SK-N-SH (cell line): ENCODE results near the gene IPMK. TPM values are rescaled to one million over a fixed set of nuclear protein-coding genes. Genes with fewer than 3 reads are reported as not detected.

Source experiments
- CTCF ChIA-PET: fragments of 300-600, 350-600 bp; formaldehyde crosslinking; extraction: SDS; loops from one replicate; lab custom pipeline; 2021; lab: Yijun Ruan, JAX
- POLR2A ChIA-PET: fragments of 350-600 bp; sonication (Branson Sonifier 250); formaldehyde crosslinking; extraction: SDS; loops from one replicate; lab custom pipeline; 2020; ENCODE audit warnings: antibody characterized with exemption, inconsistent platforms; lab: Yijun Ruan, JAX
- DNase-seq: peaks from one replicate; pipeline ENCODE4 v3.0.0; 2012
- H2AFZ ChIP-seq: fragments of 200-600 bp; sonication (generic); 2 replicates; pipeline ENCODE4 v1.8.1; 2016; ENCODE audit warnings: antibody characterized with exemption, mild to moderate bottlenecking, low read depth
- H3F3A ChIP-seq: fragments of 200-600 bp; sonication (generic); replicated peaks from 2 replicates; pipeline ENCODE3; 2016; ENCODE audit warnings: antibody characterized with exemption, mild to moderate bottlenecking; ENCODE audit not compliant: insufficient read depth
- H3K27ac ChIP-seq, 2 experiments: fragments of 200-500 bp in 1 of 2; fragments of 200-600 bp in 1 of 2; sonication (Bioruptor generic) in 1 of 2; sonication (generic), shearing (Covaris generic) in 1 of 2; 2 replicates each; pipeline versions ENCODE4 v1.5.1 to v1.6.1; 2014 to 2016; ENCODE audit warnings: low read depth in 2 of 2, inconsistent platforms in 1 of 2, low read length in 1 of 2, mild to moderate bottlenecking in 1 of 2, mixed read lengths in 1 of 2
- H3K27me3 ChIP-seq: fragments of 200-600 bp; sonication (generic), shearing (Covaris generic); 2 replicates; pipeline ENCODE4 v1.6.1; 2016; ENCODE audit warnings: mixed run types; ENCODE audit not compliant: insufficient read depth
- H3K36me3 ChIP-seq, 2 experiments: fragments of 200-500 bp in 1 of 2; fragments of 200-600 bp in 1 of 2; sonication (Bioruptor generic) in 1 of 2; sonication (generic) in 1 of 2; replicated peaks in 1 of 2; 2 replicates each; pipeline versions ENCODE3 to v1.5.1; 2014 to 2016; ENCODE audit warnings: low read length in 1 of 2, mild to moderate bottlenecking in 1 of 2; ENCODE audit not compliant: insufficient read depth in 2 of 2, control insufficient read depth in 1 of 2
- H3K4me1 ChIP-seq, 2 experiments: fragments of 200-500 bp in 1 of 2; fragments of 200-600 bp in 1 of 2; sonication (Bioruptor generic) in 1 of 2; sonication (generic), shearing (Covaris generic) in 1 of 2; 2 replicates each; pipeline versions ENCODE4 v1.5.1 to v1.6.1; 2014 to 2016; ENCODE audit warnings: low read depth in 1 of 2, low read length in 1 of 2, mixed run types in 1 of 2; ENCODE audit not compliant: insufficient read depth in 2 of 2, control insufficient read depth in 1 of 2
- H3K4me2 ChIP-seq: fragments of 200-600 bp; sonication (generic), shearing (Covaris generic); 2 replicates; pipeline ENCODE4 v1.6.1; 2017; ENCODE audit warnings: mixed run types
- H3K4me3 ChIP-seq, 2 experiments: fragments of 200-500 bp in 1 of 2; fragments of 200-600 bp in 1 of 2; sonication (Bioruptor generic) in 1 of 2; sonication (generic), shearing (Covaris generic) in 1 of 2; 2 replicates each; pipeline versions ENCODE4 v1.5.1 to v1.8.1; 2014 to 2016; ENCODE audit warnings: low read depth in 2 of 2, inconsistent platforms in 1 of 2, low read length in 1 of 2, mild to moderate bottlenecking in 1 of 2, mixed read lengths in 1 of 2, moderate library complexity in 1 of 2
- H3K79me2 ChIP-seq: fragments of 200-600 bp; sonication (generic); 2 replicates; pipeline ENCODE4 v1.8.1; 2017; ENCODE audit warnings: mild to moderate bottlenecking; ENCODE audit not compliant: insufficient read depth
- H3K9ac ChIP-seq: fragments of 200-600 bp; sonication (generic); 2 replicates; pipeline ENCODE4 v1.6.1; 2017; ENCODE audit warnings: mixed run types
- H3K9me2 ChIP-seq: fragments of 200-600 bp; sonication (generic); 2 replicates; pipeline ENCODE4 v1.6.1; 2017; ENCODE audit warnings: mixed run types
- H3K9me3 ChIP-seq: fragments of 200-600 bp; sonication (generic); 2 replicates; pipeline ENCODE4 v1.6.1; 2017; ENCODE audit warnings: mixed run types, mild to moderate bottlenecking, moderate library complexity
- H4K20me1 ChIP-seq: fragments of 200-600 bp; sonication (generic); 2 replicates; pipeline ENCODE4 v1.6.1; 2017; ENCODE audit warnings: mild to moderate bottlenecking, mixed run types; ENCODE audit not compliant: insufficient read depth
- ELF1 ChIP-seq: IDR thresholded peaks from 2 replicates; pipeline ENCODE4 v1.4.0; 2012
- EZH2phosphoT487 ChIP-seq: fragments of 200-600 bp; sonication (generic); IDR thresholded peaks from 2 replicates; pipeline ENCODE4 v1.6.1; 2017; ENCODE audit warnings: low read depth, mixed run types, mild to moderate bottlenecking, antibody characterized with exemption, moderate library complexity, borderline replicate concordance
- FOXJ3 ChIP-seq: sonication (generic); formaldehyde crosslinking; IDR thresholded peaks from 2 replicates; pipeline ENCODE4 v1.5.1; 2020; ENCODE audit warnings: mild to moderate bottlenecking, missing genetic modification reagents
- FOXM1 ChIP-seq: IDR thresholded peaks from 2 replicates; pipeline ENCODE4 v1.4.0; 2012; ENCODE audit warnings: low read depth, mild to moderate bottlenecking
- GABPA ChIP-seq: IDR thresholded peaks from 2 replicates; pipeline ENCODE4 v1.4.0; 2012; ENCODE audit warnings: low read depth, mild to moderate bottlenecking
- GATA2 ChIP-seq: sonication (generic); formaldehyde crosslinking; IDR thresholded peaks from 2 replicates; pipeline ENCODE4 v1.5.0; 2020; ENCODE audit warnings: mild to moderate bottlenecking, missing genetic modification reagents
- MEF2A ChIP-seq: IDR thresholded peaks from 2 replicates; pipeline ENCODE4 v1.4.0; 2012; ENCODE audit warnings: low read depth, borderline replicate concordance
- MXI1 ChIP-seq: IDR thresholded peaks from 2 replicates; pipeline ENCODE4 v1.6.1; 2012; ENCODE audit warnings: mild to moderate bottlenecking, low read depth, low read length, improper control_type of control experiment
- NRF1 ChIP-seq: IDR thresholded peaks from 2 replicates; pipeline ENCODE4 v1.6.1; 2012; ENCODE audit warnings: low read depth, mild to moderate bottlenecking, low read length
- POLR2AphosphoS5 ChIP-seq: IDR thresholded peaks from 2 replicates; pipeline ENCODE4 v1.6.1; 2012; ENCODE audit warnings: low read depth, low read length
- RFX5 ChIP-seq: IDR thresholded peaks from 2 replicates; pipeline ENCODE4 v1.6.1; 2012; ENCODE audit warnings: mild to moderate bottlenecking, improper control_type of control experiment, low read length
- RXRA ChIP-seq: IDR thresholded peaks from 2 replicates; pipeline ENCODE4 v1.4.0; 2012; ENCODE audit warnings: low read depth, mild to moderate bottlenecking, borderline replicate concordance
- TCF12 ChIP-seq: IDR thresholded peaks from 2 replicates; pipeline ENCODE4 v1.4.0; 2012
- TEAD4 ChIP-seq: IDR thresholded peaks from 2 replicates; pipeline ENCODE4 v1.4.0; 2012; ENCODE audit warnings: mild to moderate bottlenecking, borderline replicate concordance; ENCODE audit not compliant: insufficient read depth
- YY1 ChIP-seq: IDR thresholded peaks from 2 replicates; pipeline ENCODE4 v1.4.0; 2012; ENCODE audit warnings: low read depth, mild to moderate bottlenecking
- WGBS: methylation state at CpG from one replicate; pipeline ENCODE4 v1.1.6; 2017; ENCODE audit warnings: low lambda C conversion rate; 5-methylcytosine and 5-hydroxymethylcytosine counted together
- polyA plus RNA-seq, 3 experiments: library from polyadenylated mRNA; depleted of rRNA; stranded (reverse); fragments of >200 nt; gene quantifications; 2 replicates each; pipeline ENCODE4 v1.2.3, GENCODE V29; 2012
- TF ChIP-seq, protein P1 (sequence below): fragments of 150-350 bp; IDR thresholded peaks from 2 replicates; pipeline ENCODE4 v1.6.1; 2016; ENCODE audit warnings: mild to moderate bottlenecking, low read depth, low read length
- TF ChIP-seq, protein P2 (sequence below): IDR thresholded peaks from 2 replicates; pipeline ENCODE4 v1.4.0; 2012; ENCODE audit warnings: low read depth
- TF ChIP-seq, protein P3 (sequence below): IDR thresholded peaks from 2 replicates; pipeline ENCODE4; 2012
- TF ChIP-seq, protein P4 (sequence below): fragments of 150-350 bp; IDR thresholded peaks from 2 replicates; pipeline ENCODE4 v1.6.1; 2017; ENCODE audit warnings: antibody characterized with exemption, low read length, low read depth, borderline replicate concordance
- TF ChIP-seq, protein P5 (sequence below): IDR thresholded peaks from 2 replicates; pipeline ENCODE4 v1.6.1; 2012; ENCODE audit warnings: mild to moderate bottlenecking, low read depth, low read length, moderate library complexity

The IPMK gene
- polyA plus RNA-seq, 1 of the 3 experiments (the other 2 are of a cell fraction): 0.71 TPM

DNA sequence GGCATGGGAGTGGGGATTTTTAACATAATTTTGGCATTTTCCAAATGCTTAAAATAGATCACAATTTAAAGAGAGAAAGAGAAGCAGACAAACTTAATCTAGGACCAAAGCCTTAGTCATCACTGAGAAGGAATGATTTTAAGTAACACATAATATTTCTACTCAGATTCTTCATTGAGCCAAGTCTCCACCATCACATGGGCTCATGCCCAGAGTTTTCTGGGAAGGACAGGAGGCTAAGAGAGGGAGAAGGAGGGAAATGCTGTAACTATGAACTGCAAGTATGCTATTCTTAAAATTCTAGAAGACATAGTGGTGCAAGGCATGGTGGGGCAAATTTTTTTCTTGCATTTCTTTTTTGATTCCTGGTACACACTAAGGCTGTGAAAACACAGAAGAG is 43.3 kb upstream of the IPMK start:
- POLR2A ChIA-PET: no interaction called here
- no peak for TF ChIP-seq GATA2 (CRISPR knock-in tag)
- TF ChIP-seq MEF2A: no peak
- TF ChIP-seq MXI1: no peak
- TF ChIP-seq, protein P1, sequence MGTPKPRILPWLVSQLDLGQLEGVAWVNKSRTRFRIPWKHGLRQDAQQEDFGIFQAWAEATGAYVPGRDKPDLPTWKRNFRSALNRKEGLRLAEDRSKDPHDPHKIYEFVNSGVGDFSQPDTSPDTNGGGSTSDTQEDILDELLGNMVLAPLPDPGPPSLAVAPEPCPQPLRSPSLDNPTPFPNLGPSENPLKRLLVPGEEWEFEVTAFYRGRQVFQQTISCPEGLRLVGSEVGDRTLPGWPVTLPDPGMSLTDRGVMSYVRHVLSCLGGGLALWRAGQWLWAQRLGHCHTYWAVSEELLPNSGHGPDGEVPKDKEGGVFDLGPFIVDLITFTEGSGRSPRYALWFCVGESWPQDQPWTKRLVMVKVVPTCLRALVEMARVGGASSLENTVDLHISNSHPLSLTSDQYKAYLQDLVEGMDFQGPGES: no peak
- TF ChIP-seq, protein P2, sequence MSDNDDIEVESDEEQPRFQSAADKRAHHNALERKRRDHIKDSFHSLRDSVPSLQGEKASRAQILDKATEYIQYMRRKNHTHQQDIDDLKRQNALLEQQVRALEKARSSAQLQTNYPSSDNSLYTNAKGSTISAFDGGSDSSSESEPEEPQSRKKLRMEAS: no peak
- TF ChIP-seq FOXM1: no peak
- no peak for TF ChIP-seq ELF1
- no peak for TF ChIP-seq FOXJ3
- TF ChIP-seq TEAD4: no peak
- no peak for TF ChIP-seq GABPA
- TF ChIP-seq RXRA: no peak
- Histone ChIP-seq H3K36me3 (no peaks in the 10 kb centered on the region), H3K4me1 (no peaks in the 10 kb centered on the region), H3K9me3 (no peaks in the 10 kb centered on the region), H3K4me2 (no peak overlapping the region), H2AFZ (no peak overlapping the region), H4K20me1 (no peaks in the 10 kb centered on the region), H3K79me2 (no peaks in the 10 kb centered on the region), H3K9me2 (no peaks in the 10 kb centered on the region), H3K4me3 (no peak overlapping the region), H3F3A (no peaks in the 10 kb centered on the region), H3K27me3 (no peaks in the 10 kb centered on the region), H3K27ac (no peak overlapping the region), H3K9ac (no peak overlapping the region)
- no peak for DNase-seq
- CTCF ChIA-PET: interaction anchor here (0.6 kb wide), 1 partner anchor 46 kb away, joined by 3 read pairs; no protein-coding TSS in a partner anchor

DNA sequence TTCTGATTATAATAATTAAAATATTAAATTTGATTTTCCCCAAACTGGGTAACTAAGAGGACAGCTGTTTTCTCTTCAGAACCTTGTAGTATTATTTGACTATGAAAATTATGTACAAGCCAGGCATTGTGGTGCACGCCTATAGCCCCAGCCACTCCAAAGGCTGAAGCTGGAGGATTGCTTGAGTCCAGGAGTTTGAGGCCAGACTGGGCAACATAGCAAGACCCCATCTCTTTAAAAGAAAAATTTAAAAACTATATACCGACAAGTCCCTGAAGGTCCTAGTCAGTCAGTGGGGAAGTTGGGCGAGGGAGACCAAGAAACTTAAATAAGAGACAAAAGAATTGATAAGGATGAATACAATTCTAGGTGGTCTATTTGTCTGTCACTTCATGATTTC is 40.0 kb upstream of the IPMK start:
- Histone ChIP-seq H2AFZ (no peak overlapping the region), H3K4me2 (no peak overlapping the region), H3K4me1 (no peaks in the 10 kb centered on the region), H3F3A (no peaks in the 10 kb centered on the region), H3K36me3 (no peaks in the 10 kb centered on the region), H3K9me2 (no peaks in the 10 kb centered on the region), H3K4me3 (no peak overlapping the region), H3K79me2 (no peaks in the 10 kb centered on the region), H3K27me3 (no peaks in the 10 kb centered on the region), H3K9me3 (no peaks in the 10 kb centered on the region), H4K20me1 (no peaks in the 10 kb centered on the region), H3K9ac (no peak overlapping the region), H3K27ac (no peak overlapping the region)
- ChIA-PET CTCF (interaction anchor here (0.6 to 1.9 kb wide), 5 partner anchors 8 to 63 kb away, joined by 3 to 8 read pairs (median 3); no protein-coding TSS in a partner anchor), POLR2A (interaction anchor here (0.6 kb wide), 1 partner anchor 30 kb away, joined by 3 read pairs; no protein-coding TSS in a partner anchor)
- TF ChIP-seq NRF1: no peak
- no peak for TF ChIP-seq EZH2phosphoT487
- no peak for TF ChIP-seq POLR2AphosphoS5
- no peak for TF ChIP-seq GABPA
- no peak for TF ChIP-seq GATA2 (CRISPR knock-in tag)
- TF ChIP-seq, protein P3, sequence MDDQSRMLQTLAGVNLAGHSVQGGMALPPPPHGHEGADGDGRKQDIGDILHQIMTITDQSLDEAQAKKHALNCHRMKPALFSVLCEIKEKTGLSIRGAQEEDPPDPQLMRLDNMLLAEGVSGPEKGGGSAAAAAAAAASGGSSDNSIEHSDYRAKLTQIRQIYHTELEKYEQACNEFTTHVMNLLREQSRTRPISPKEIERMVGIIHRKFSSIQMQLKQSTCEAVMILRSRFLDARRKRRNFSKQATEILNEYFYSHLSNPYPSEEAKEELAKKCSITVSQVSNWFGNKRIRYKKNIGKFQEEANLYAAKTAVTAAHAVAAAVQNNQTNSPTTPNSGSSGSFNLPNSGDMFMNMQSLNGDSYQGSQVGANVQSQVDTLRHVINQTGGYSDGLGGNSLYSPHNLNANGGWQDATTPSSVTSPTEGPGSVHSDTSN: no peak
- no peak for TF ChIP-seq ELF1
- TF ChIP-seq, protein P4, sequence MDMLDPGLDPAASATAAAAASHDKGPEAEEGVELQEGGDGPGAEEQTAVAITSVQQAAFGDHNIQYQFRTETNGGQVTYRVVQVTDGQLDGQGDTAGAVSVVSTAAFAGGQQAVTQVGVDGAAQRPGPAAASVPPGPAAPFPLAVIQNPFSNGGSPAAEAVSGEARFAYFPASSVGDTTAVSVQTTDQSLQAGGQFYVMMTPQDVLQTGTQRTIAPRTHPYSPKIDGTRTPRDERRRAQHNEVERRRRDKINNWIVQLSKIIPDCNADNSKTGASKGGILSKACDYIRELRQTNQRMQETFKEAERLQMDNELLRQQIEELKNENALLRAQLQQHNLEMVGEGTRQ: no peak
- TF ChIP-seq, protein P5, sequence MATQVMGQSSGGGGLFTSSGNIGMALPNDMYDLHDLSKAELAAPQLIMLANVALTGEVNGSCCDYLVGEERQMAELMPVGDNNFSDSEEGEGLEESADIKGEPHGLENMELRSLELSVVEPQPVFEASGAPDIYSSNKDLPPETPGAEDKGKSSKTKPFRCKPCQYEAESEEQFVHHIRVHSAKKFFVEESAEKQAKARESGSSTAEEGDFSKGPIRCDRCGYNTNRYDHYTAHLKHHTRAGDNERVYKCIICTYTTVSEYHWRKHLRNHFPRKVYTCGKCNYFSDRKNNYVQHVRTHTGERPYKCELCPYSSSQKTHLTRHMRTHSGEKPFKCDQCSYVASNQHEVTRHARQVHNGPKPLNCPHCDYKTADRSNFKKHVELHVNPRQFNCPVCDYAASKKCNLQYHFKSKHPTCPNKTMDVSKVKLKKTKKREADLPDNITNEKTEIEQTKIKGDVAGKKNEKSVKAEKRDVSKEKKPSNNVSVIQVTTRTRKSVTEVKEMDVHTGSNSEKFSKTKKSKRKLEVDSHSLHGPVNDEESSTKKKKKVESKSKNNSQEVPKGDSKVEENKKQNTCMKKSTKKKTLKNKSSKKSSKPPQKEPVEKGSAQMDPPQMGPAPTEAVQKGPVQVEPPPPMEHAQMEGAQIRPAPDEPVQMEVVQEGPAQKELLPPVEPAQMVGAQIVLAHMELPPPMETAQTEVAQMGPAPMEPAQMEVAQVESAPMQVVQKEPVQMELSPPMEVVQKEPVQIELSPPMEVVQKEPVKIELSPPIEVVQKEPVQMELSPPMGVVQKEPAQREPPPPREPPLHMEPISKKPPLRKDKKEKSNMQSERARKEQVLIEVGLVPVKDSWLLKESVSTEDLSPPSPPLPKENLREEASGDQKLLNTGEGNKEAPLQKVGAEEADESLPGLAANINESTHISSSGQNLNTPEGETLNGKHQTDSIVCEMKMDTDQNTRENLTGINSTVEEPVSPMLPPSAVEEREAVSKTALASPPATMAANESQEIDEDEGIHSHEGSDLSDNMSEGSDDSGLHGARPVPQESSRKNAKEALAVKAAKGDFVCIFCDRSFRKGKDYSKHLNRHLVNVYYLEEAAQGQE: no peak
- TF ChIP-seq RFX5: no peak
- TF ChIP-seq TCF12: no peak
- no peak for TF ChIP-seq FOXM1
- no peak for TF ChIP-seq TEAD4
- no peak for TF ChIP-seq YY1
- no peak for DNase-seq
- 65% methylated on average over 3 of the region's 3 CpGs for WGBS
